ENCODE measurements around the gene TRNT1. TPM values are rescaled to one million over a fixed set of nuclear protein-coding genes. Genes with fewer than 3 reads are reported as not detected.

The TRNT1 gene
- total RNA-seq, 1 experiment from 2014 or later: 35.6 TPM

DNA sequence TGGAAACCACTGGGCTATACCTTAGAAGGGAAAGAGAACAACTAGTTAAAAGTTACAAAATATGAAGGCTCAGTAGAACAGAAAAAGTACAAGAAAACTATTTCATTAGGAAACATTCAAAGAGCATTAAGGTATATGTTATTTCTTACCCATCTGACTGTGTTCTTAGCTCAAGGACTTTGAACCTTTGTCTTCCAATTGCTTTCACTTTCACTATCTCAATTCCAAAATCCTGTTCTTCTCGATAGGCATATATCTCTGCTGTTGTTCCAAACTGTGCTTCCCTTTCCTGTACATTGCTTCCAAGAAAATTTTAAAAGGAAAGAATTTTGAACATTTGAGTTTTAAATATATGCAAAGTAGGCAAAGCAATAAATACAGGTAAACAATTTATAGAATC is 45.9 kb downstream of the TRNT1 start:
- Mint-ChIP-seq H3K27me3 (ENCODE audit: unreplicated experiment) (no peaks in the 10 kb centered on the region), H3K4me1 (ENCODE audit: low read depth, unreplicated experiment) (peaks cover 3% of the 10 kb centered on the region), H3K36me3 (ENCODE audit: insufficient read depth, unreplicated experiment) (peaks cover 15% of the 10 kb centered on the region), H3K4me3 (ENCODE audit: low read depth, unreplicated experiment) (no peak overlapping the region), H3K27ac (ENCODE audit: unreplicated experiment) (no peak overlapping the region), H3K9me3 (ENCODE audit: low read depth, unreplicated experiment) (no peaks in the 10 kb centered on the region)
- no TSS peak for BruUV-seq (replicated peaks)
- TF ChIP-seq, protein P1, sequence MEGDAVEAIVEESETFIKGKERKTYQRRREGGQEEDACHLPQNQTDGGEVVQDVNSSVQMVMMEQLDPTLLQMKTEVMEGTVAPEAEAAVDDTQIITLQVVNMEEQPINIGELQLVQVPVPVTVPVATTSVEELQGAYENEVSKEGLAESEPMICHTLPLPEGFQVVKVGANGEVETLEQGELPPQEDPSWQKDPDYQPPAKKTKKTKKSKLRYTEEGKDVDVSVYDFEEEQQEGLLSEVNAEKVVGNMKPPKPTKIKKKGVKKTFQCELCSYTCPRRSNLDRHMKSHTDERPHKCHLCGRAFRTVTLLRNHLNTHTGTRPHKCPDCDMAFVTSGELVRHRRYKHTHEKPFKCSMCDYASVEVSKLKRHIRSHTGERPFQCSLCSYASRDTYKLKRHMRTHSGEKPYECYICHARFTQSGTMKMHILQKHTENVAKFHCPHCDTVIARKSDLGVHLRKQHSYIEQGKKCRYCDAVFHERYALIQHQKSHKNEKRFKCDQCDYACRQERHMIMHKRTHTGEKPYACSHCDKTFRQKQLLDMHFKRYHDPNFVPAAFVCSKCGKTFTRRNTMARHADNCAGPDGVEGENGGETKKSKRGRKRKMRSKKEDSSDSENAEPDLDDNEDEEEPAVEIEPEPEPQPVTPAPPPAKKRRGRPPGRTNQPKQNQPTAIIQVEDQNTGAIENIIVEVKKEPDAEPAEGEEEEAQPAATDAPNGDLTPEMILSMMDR (IDR thresholded peaks at IDR 0.05; ENCODE audit: unreplicated experiment): no peak
- CTCF ChIA-PET: no interaction called here
- intact Hi-C loops (cut with micrococcal nuclease; ENCODE audit: unreplicated experiment): no loop called here
- DNase-seq: no peak

DNA sequence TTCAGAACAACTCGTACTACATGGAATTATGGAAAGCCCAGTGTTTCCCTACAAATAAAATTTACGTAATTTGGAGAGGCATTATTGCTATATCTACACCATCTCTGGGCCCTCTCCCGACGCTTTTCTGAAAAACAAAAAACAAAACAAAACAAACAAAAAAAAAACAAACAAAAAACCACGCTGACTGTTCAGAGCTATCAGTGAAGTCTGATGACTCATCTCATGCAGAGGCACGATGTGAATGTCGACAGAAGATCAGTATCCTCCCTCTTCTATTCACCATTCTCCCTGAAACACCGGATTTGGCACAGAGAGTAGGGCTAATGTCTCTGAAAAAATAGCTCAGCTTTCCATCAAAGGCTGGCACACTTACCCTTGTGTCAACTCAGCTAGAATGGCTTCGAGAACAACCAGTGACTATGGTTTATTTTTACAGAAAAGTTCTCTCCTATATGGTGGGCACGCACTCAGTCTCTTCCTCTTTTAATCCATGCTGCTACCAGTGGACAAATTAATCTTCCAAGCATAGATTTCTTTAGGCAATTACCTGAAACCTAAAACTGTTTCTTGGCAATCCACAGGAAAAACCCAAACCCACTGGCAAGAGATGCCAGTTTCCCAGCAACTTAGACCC is 51.2 kb downstream of the TRNT1 start:
- peak overlapping the region; percentile 79 for H3K4me3 Mint-ChIP-seq (ENCODE audit: low read depth, unreplicated experiment)
- peaks cover 24% of the 10 kb centered on the region for H3K36me3 Mint-ChIP-seq (ENCODE audit: insufficient read depth, unreplicated experiment)
- H3K4me1 Mint-ChIP-seq (ENCODE audit: low read depth, unreplicated experiment): peaks cover 14% of the 10 kb centered on the region
- TF ChIP-seq, protein P1 (IDR thresholded peaks at IDR 0.05; ENCODE audit: unreplicated experiment): no peak
- intact Hi-C loops (cut with micrococcal nuclease; ENCODE audit: unreplicated experiment): no loop called here
- DNase-seq: no peak
- CTCF ChIA-PET: no interaction called here
- no peak overlapping the region for H3K27ac Mint-ChIP-seq (ENCODE audit: unreplicated experiment)
- H3K9me3 Mint-ChIP-seq (ENCODE audit: low read depth, unreplicated experiment): no peaks in the 10 kb centered on the region
- BruUV-seq (replicated peaks): no TSS peak
- peaks cover 13% of the 10 kb centered on the region for H3K27me3 Mint-ChIP-seq (ENCODE audit: unreplicated experiment)

- TF ChIP-seq, protein P1 (IDR thresholded peaks at IDR 0.05; ENCODE audit: unreplicated experiment): no peak
- CTCF ChIA-PET: interaction anchor here (0.8 kb wide), 1 partner anchor 21 kb away, joined by 3 read pairs; no protein-coding TSS in a partner anchor
- H3K27ac Mint-ChIP-seq (ENCODE audit: unreplicated experiment): no peak overlapping the region
- intact Hi-C loops (cut with micrococcal nuclease; ENCODE audit: unreplicated experiment): no loop called here
- no peaks in the 10 kb centered on the region for H3K9me3 Mint-ChIP-seq (ENCODE audit: low read depth, unreplicated experiment)
- TSS peak; percentile 66 for BruUV-seq (replicated peaks)
- H3K36me3 Mint-ChIP-seq (ENCODE audit: insufficient read depth, unreplicated experiment): peaks cover 19% of the 10 kb centered on the region
- peak overlapping the region; percentile 79 for H3K4me3 Mint-ChIP-seq (ENCODE audit: low read depth, unreplicated experiment)
- peaks cover 14% of the 10 kb centered on the region for H3K4me1 Mint-ChIP-seq (ENCODE audit: low read depth, unreplicated experiment)
- peaks cover 21% of the 10 kb centered on the region for H3K27me3 Mint-ChIP-seq (ENCODE audit: unreplicated experiment)
- no peak for DNase-seq
These were observed 52.0 kb downstream of the TRNT1 start for GRCh38 chr3:3178498-3179328.

GRCh38 chr3:3179407-3180094 is 52.8 kb downstream of the TRNT1 start, which contains the start of gene CRBN:
CRBN (minus strand) TSS chr3:3179691; CDS start chr3:3179687, 4 bp downstream.
- Mint-ChIP-seq H3K36me3 (ENCODE audit: insufficient read depth, unreplicated experiment) (peaks cover 16% of the 10 kb centered on the region), H3K9me3 (ENCODE audit: low read depth, unreplicated experiment) (no peaks in the 10 kb centered on the region), H3K4me1 (ENCODE audit: low read depth, unreplicated experiment) (peaks cover 14% of the 10 kb centered on the region), H3K4me3 (ENCODE audit: low read depth, unreplicated experiment) (peak within 1 kb of the TSS; percentile 79), H3K27me3 (ENCODE audit: unreplicated experiment) (peaks cover 29% of the 10 kb centered on the region), H3K27ac (ENCODE audit: unreplicated experiment) (no peak within 1 kb of the TSS)
- peak; percentile 88 for DNase-seq
- no TSS peak for BruUV-seq (replicated peaks)
- TF ChIP-seq, protein P1 (IDR thresholded peaks at IDR 0.05; ENCODE audit: unreplicated experiment): peak; percentile 89
- intact Hi-C loops (cut with micrococcal nuclease; ENCODE audit: unreplicated experiment): no loop called here
- CTCF ChIA-PET: interaction anchor here (0.8 kb wide), 1 partner anchor 22 kb away, joined by 3 read pairs; no protein-coding TSS in a partner anchor

Data from Calu3 (cell line).